Breast epithelium (tissue), 4 donors: Measurements from ENCODE around the gene PDK4. TPM values are rescaled to one million over a fixed set of nuclear protein-coding genes. Genes with fewer than 3 reads are reported as not detected.
A peak's percentile ranks its signal among the peaks of the same experiment; 100 is the strongest.

Experiments
- DNase-seq, 2 donors: peaks; one replicate each; pipeline ENCODE4 v3.0.0-alpha.2; 2019; ENCODE audit warnings: low spot score in 2 of 2
- H3K27ac ChIP-seq, 2 donors: fragments of 200-600 bp; sonication (generic) in 1 of 2; one replicate each; pipeline ENCODE4 v1.5.1; 2016 to 2019; ENCODE audit warnings: mild to moderate bottlenecking in 1 of 2
- H3K27me3 ChIP-seq, 2 donors: fragments of 200-600 bp; sonication (generic) in 1 of 2; one replicate each; pipeline versions ENCODE4 v1.5.1 to v1.6.0; 2017 to 2019; ENCODE audit warnings: control low read depth in 1 of 2, mild to moderate bottlenecking in 1 of 2
- H3K36me3 ChIP-seq: fragments of 200-600 bp; one replicate; pipeline ENCODE4 v1.5.1; 2019
- H3K4me1 ChIP-seq, 2 donors: fragments of 200-600 bp; sonication (generic); one replicate each; pipeline ENCODE4 v1.5.1; 2016 to 2019; ENCODE audit warnings: control low read depth in 1 of 2
- H3K4me3 ChIP-seq, 3 donors: fragments of 200-600 bp; sonication (generic); 1 replicate in 2 of 3; 2 replicates in 1 of 3; pipeline ENCODE4 v1.5.1; 2016 to 2019; ENCODE audit warnings: mild to moderate bottlenecking in 3 of 3, moderate library complexity in 2 of 3
- H3K9me3 ChIP-seq, 2 donors: fragments of 200-600 bp; sonication (generic) in 1 of 2; one replicate each; pipeline ENCODE4 v1.5.1; 2016 to 2019; ENCODE audit warnings: control low read depth in 1 of 2
- CTCF ChIP-seq, 3 donors: fragments of 450-650 bp; IDR thresholded peaks; one replicate each; pipeline ENCODE4 v1.5.1; 2016 to 2017; ENCODE audit warnings: antibody characterized with exemption in 3 of 3, mild to moderate bottlenecking in 3 of 3, moderate library complexity in 3 of 3
- POLR2A ChIP-seq: fragments of 450-650 bp; IDR thresholded peaks from one replicate; pipeline ENCODE4 v1.6.1; 2016; ENCODE audit warnings: antibody characterized with exemption, mild to moderate bottlenecking, moderate library complexity
- POLR2AphosphoS5 ChIP-seq, 3 donors: sonication (generic); formaldehyde crosslinking; IDR thresholded peaks; one replicate each; pipeline ENCODE4 v1.6.1; 2017; ENCODE audit warnings: antibody characterized with exemption in 3 of 3
- intact Hi-C: fragments of 100-400 bp; cut with DNase I; formaldehyde crosslinking; loops from one replicate; pipeline ENCODE4 v1.15.1; 2023; ENCODE audit warnings: low total_unique reads
- total RNA-seq, 3 donors: library from RNA; depleted of rRNA; stranded (reverse); fragments of >200 nt; gene quantifications; one replicate each; pipeline ENCODE4 v1.1.0, GENCODE V29; 2016

The PDK4 gene
- total RNA-seq, 3 donors from 2014 or later: 507 to 797 (median 729) TPM

GRCh38 chr7:95594185-95594584 lies 2.1 kb downstream of the PDK4 start:
- Histone ChIP-seq H3K27ac (peak overlapping the region; percentile 13 to 95), H3K36me3 (peaks cover 26% of the 10 kb centered on the region), H3K4me1 (peaks cover 0 to 10% of the 10 kb centered on the region in 2 donors), H3K9me3 (no peaks in the 10 kb centered on the region), H3K4me3 (peak overlapping the region; percentile 82 to 88 (median 87)), H3K27me3 (no peaks in the 10 kb centered on the region)
- no peak for DNase-seq
- intact Hi-C loops: no loop called here
- peak in 2 of 3 donors; percentile 35 to 54 for TF ChIP-seq POLR2AphosphoS5 (IDR thresholded peaks at IDR 0.05)
- TF ChIP-seq POLR2A: no peak

GRCh38 chr7:95593343-95593742 lies 3.0 kb downstream of the PDK4 start:
- Histone ChIP-seq H3K27me3 (no peaks in the 10 kb centered on the region), H3K27ac (peak overlapping the region; percentile 61 to 95), H3K4me1 (peaks cover 0 to 16% of the 10 kb centered on the region in 2 donors), H3K4me3 (peak overlapping the region; percentile 82 to 88 (median 87)), H3K36me3 (peaks cover 26% of the 10 kb centered on the region), H3K9me3 (no peaks in the 10 kb centered on the region)
- DNase-seq: no peak
- no peak for TF ChIP-seq CTCF (IDR thresholded peaks at IDR 0.05)
- TF ChIP-seq POLR2A: no peak
- TF ChIP-seq POLR2AphosphoS5 (IDR thresholded peaks at IDR 0.05): no peak
- intact Hi-C loops: no loop called here

GRCh38 chr7:95592570-95592969 lies 3.7 kb downstream of the PDK4 start:
- Histone ChIP-seq H3K4me3 (peak overlapping the region; percentile 82 to 88 (median 87)), H3K4me1 (peaks cover 0 to 12% of the 10 kb centered on the region in 2 donors), H3K27ac (peak overlapping the region; percentile 61 to 95), H3K9me3 (no peaks in the 10 kb centered on the region), H3K27me3 (no peaks in the 10 kb centered on the region), H3K36me3 (peaks cover 26% of the 10 kb centered on the region)
- intact Hi-C loops: no loop called here
- TF ChIP-seq POLR2AphosphoS5 (IDR thresholded peaks at IDR 0.05) (no peak), POLR2A (peak; percentile 19)
- no peak for DNase-seq

- no peaks in the 10 kb centered on the region for H3K9me3 ChIP-seq
- H3K27ac ChIP-seq: peak overlapping the region; percentile 73 to 95
- peak overlapping the region; percentile 82 to 88 (median 87) for H3K4me3 ChIP-seq
- TF ChIP-seq CTCF (IDR thresholded peaks at IDR 0.05) (no peak), POLR2AphosphoS5 (IDR thresholded peaks at IDR 0.05) (peak; percentile 4 to 63 (median 48)), POLR2A (peak; percentile 7)
- H3K4me1 ChIP-seq: peaks cover 0 to 9% of the 10 kb centered on the region in 2 donors
- no peaks in the 10 kb centered on the region for H3K27me3 ChIP-seq
- DNase-seq: no peak
- H3K36me3 ChIP-seq: peaks cover 26% of the 10 kb centered on the region
- intact Hi-C loops: no loop called here
Measured at GRCh38 chr7:95590387-95591248, 5.7 kb downstream of the PDK4 start.

GRCh38 chr7:95589766-95590165 lies 6.5 kb downstream of the PDK4 start:
- Histone ChIP-seq H3K9me3 (no peaks in the 10 kb centered on the region), H3K4me3 (peak overlapping the region; percentile 82 to 88 (median 87)), H3K36me3 (peaks cover 26% of the 10 kb centered on the region), H3K4me1 (peaks cover 0 to 9% of the 10 kb centered on the region in 2 donors), H3K27me3 (no peaks in the 10 kb centered on the region), H3K27ac (peak overlapping the region; percentile 64 to 65)
- intact Hi-C loops: no loop called here
- DNase-seq: no peak
- TF ChIP-seq POLR2AphosphoS5 (IDR thresholded peaks at IDR 0.05) (peak in 2 of 3 donors; percentile 18 to 27), POLR2A (no peak), CTCF (IDR thresholded peaks at IDR 0.05) (no peak)

GRCh38 chr7:95589031-95589430 lies 7.3 kb downstream of the PDK4 start:
- TF ChIP-seq POLR2A (no peak), POLR2AphosphoS5 (IDR thresholded peaks at IDR 0.05) (peak in 1 of 3 donors; percentile 32)
- peaks cover 0 to 9% of the 10 kb centered on the region in 2 donors for H3K4me1 ChIP-seq
- H3K27ac ChIP-seq: peak overlapping the region; percentile 64 to 65
- no peak for DNase-seq
- no peaks in the 10 kb centered on the region for H3K9me3 ChIP-seq
- H3K27me3 ChIP-seq: no peaks in the 10 kb centered on the region
- intact Hi-C loops: no loop called here
- H3K4me3 ChIP-seq: peak overlapping the region; percentile 82 to 88 (median 87)
- H3K36me3 ChIP-seq: peaks cover 26% of the 10 kb centered on the region
